WTC11 (cell line): ENCODE results near the gene TBC1D22A.

Experiments used
- ARID4B ChIP-seq: sonication (generic); formaldehyde crosslinking; IDR thresholded peaks from 2 replicates; pipeline ENCODE4 v1.8.0; 2023; ENCODE audit warnings: missing genetic modification reagents, mild to moderate bottlenecking, borderline replicate concordance
- CTCF ChIP-seq: fragments of 200-600 bp; IDR thresholded peaks from 2 replicates; pipeline ENCODE4 v1.8.0; 2022; ENCODE audit warnings: antibody characterized with exemption
- GABPB1 ChIP-seq: sonication (generic); formaldehyde crosslinking; IDR thresholded peaks from 2 replicates; pipeline ENCODE4 v1.8.1; 2023; ENCODE audit warnings: mild to moderate bottlenecking, missing genetic modification reagents
- NFYB ChIP-seq: sonication (generic); formaldehyde crosslinking; conservative IDR thresholded peaks from 2 replicates; pipeline ENCODE4 v1.8.0; 2022; ENCODE audit warnings: low read depth, missing genetic modification reagents
- USF1 ChIP-seq: sonication (generic); formaldehyde crosslinking; IDR thresholded peaks from 2 replicates; pipeline ENCODE4 v1.8.0; 2022; ENCODE audit warnings: mild to moderate bottlenecking, missing genetic modification reagents

GRCh38 chr22:46750530-46750800 lies 12.0 kb upstream of the TBC1D22A start:
- TF ChIP-seq USF1 (CRISPR knock-in tag) (no peak), CTCF (no peak), ARID4B (CRISPR knock-in tag) (no peak), GABPB1 (CRISPR knock-in tag) (no peak), NFYB (CRISPR knock-in tag) (no peak)
